Natural killer cell treated with Interleukin-12 subunit alpha and Interleukin-12 subunit beta and Interleukin-15 and Interleukin-18, amount 100 ng/mL, for 72 hours (primary cell): ENCODE measurements around the gene TMEM9B. TPM values are rescaled to one million over a fixed set of nuclear protein-coding genes. Genes with fewer than 3 reads are reported as not detected.
A peak's percentile ranks its signal among the peaks of the same experiment; 100 is the strongest.
"Not testable (repeated sequence)": the region's sequence is repeated elsewhere in the genome, so short reads cannot be mapped to it uniquely, and the experiment has no call there.

Experiments used
- ATAC-seq, 2 donors: fragments of 150-1000 bp; cut with Tn5 transposase in 1 of 2; sonication (Bioruptor Pico), chemical (Tn5 transposase) in 1 of 2; 2 replicates each; pipeline ENCODE4 v1.10.0; 2021
- DNase-seq: peaks from one replicate; pipeline ENCODE4 v3.0.0; 2022; ENCODE audit warnings: low spot score
- H3K27ac Mint-ChIP-seq, 2 donors: 1 replicate in 1 of 2; 2 replicates in 1 of 2; pipeline ENCODE4 v1.8.0; 2022; ENCODE audit warnings: mixed read lengths in 2 of 2, mild to moderate bottlenecking in 1 of 2, moderate library complexity in 1 of 2
- H3K27me3 Mint-ChIP-seq, 2 donors: 1 replicate in 1 of 2; 2 replicates in 1 of 2; pipeline ENCODE4 v1.8.0; 2022; ENCODE audit warnings: mixed read lengths in 2 of 2
- H3K36me3 Mint-ChIP-seq: one replicate; pipeline ENCODE4 v1.8.0; 2022; ENCODE audit warnings: mixed read lengths
- H3K4me1 Mint-ChIP-seq, 2 donors: 1 replicate in 1 of 2; 2 replicates in 1 of 2; pipeline ENCODE4 v1.8.0; 2022; ENCODE audit warnings: low read depth in 2 of 2, mixed read lengths in 2 of 2, mild to moderate bottlenecking in 1 of 2
- H3K4me3 Mint-ChIP-seq: one replicate; pipeline ENCODE4 v1.8.0; 2022; ENCODE audit warnings: mixed read lengths
- H3K9me3 Mint-ChIP-seq: 2 replicates; pipeline ENCODE4 v1.8.0; 2022; ENCODE audit warnings: mixed read lengths
- total RNA-seq, 2 donors: library from RNA; stranded (reverse); gene quantifications; one replicate each; pipeline ENCODE4 v1.2.3, GENCODE V29; 2022

The TMEM9B gene
- total RNA-seq, 2 donors from 2014 or later: 24.1 to 42.7 TPM

DNA sequence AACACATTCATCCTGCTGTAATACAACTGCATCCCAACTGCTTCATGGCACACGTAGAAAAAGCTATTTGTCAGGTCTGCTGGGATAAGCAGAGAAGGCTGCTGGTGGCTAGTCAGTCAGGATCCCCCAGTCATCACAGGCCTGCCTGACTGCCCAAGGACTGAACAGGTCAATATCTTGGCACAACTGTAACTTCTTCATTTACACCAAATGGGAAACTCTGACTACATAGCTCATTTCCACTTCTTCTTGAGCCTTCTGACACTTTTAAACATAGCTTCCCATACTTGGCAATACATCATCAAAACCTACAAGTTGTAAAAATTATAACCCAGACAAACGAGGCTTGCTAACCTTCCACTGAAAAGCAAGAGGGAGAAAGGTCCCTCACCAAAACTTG, 2.8 kb downstream of the TMEM9B start:
- peaks cover 31 to 45% of the 10 kb centered on the region in 2 donors for H3K4me1 Mint-ChIP-seq
- H3K4me3 Mint-ChIP-seq: no peak overlapping the region

DNA sequence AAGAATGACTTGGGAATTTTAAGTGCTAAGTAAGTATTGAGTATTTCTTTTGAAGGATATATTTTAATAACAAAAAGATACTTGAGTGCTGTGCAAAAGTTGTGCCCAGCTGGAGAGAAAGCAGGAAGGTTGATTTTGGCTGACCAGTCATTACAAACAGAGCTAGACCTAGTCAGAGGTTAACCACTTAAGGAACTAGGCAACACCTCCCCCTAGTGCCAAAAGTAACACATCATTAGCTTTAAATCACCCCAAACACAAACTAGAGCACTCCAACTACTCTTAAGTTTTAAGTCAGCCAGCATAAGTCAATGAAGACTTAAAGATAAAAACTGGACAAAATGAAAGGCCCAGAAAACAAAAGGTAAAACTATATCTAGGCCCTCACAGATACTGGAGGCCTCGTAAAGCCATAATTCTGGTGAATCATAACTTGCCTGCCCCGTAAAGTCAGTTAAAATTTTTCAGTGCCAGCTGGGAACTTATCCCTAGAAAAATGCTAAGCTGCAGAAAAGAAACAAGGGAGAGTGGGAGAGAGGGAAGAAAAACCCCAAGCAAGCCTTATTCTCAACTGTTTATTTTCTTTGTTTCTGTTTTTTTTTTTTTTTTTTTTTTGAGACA, 4.6 kb downstream of the TMEM9B start:
- peaks cover 29 to 40% of the 10 kb centered on the region in 2 donors for H3K4me1 Mint-ChIP-seq

More for the DNA sequence above, 2.8 kb downstream of the TMEM9B start:
- Mint-ChIP-seq H3K27ac (peak overlapping the region in 1 of 2 donors; percentile 32), H3K9me3 (no peaks in the 10 kb centered on the region), H3K36me3 (peaks cover 10% of the 10 kb centered on the region), H3K27me3 (no peaks in the 10 kb centered on the region)
- ATAC-seq (no peak), DNase-seq (no peak)

GRCh38 chr11:8956860-8957259, 7.4 kb downstream of the TMEM9B start:
- peak overlapping the region; percentile 34 for H3K4me3 Mint-ChIP-seq
- peak in 1 of 2 donors; percentile 65 for ATAC-seq
- no peaks in the 10 kb centered on the region for H3K9me3 Mint-ChIP-seq
- H3K4me1 Mint-ChIP-seq: peaks cover 20 to 26% of the 10 kb centered on the region in 2 donors
- no peak for DNase-seq
- no peak overlapping the region for H3K27ac Mint-ChIP-seq
- peaks cover 4% of the 10 kb centered on the region for H3K36me3 Mint-ChIP-seq
- H3K27me3 Mint-ChIP-seq: no peaks in the 10 kb centered on the region

More for the DNA sequence above, 4.6 kb downstream of the TMEM9B start:
- ATAC-seq (peak in 1 of 2 donors; percentile 43), DNase-seq (peak; percentile 69)
- Mint-ChIP-seq H3K36me3 (peaks cover 10% of the 10 kb centered on the region), H3K4me3 (no peak overlapping the region), H3K27me3 (no peaks in the 10 kb centered on the region), H3K27ac (peak overlapping the region in 1 of 2 donors; percentile 17), H3K9me3 (no peaks in the 10 kb centered on the region)

- Mint-ChIP-seq H3K4me3 (no peak overlapping the region), H3K36me3 (peaks cover 18% of the 10 kb centered on the region), H3K4me1 (peaks cover 0 to under 1% of the 10 kb centered on the region in 2 donors), H3K27ac (no peak overlapping the region), H3K9me3 (no peaks in the 10 kb centered on the region), H3K27me3 (no peaks in the 10 kb centered on the region)
- ATAC-seq (no peak), DNase-seq (no peak)
These were observed 15.4 kb downstream of the TMEM9B start for GRCh38 chr11:8948886-8949285.

GRCh38 chr11:8947230-8947943, 16.9 kb downstream of the TMEM9B start:
- peaks cover 18% of the 10 kb centered on the region for H3K36me3 Mint-ChIP-seq
- H3K9me3 Mint-ChIP-seq: no peaks in the 10 kb centered on the region
- H3K4me1 Mint-ChIP-seq: no peaks in the 10 kb centered on the region
- H3K27ac Mint-ChIP-seq: no peak overlapping the region
- ATAC-seq (no peak), DNase-seq (no peak)
- no peak overlapping the region for H3K4me3 Mint-ChIP-seq
- no peaks in the 10 kb centered on the region for H3K27me3 Mint-ChIP-seq

DNA sequence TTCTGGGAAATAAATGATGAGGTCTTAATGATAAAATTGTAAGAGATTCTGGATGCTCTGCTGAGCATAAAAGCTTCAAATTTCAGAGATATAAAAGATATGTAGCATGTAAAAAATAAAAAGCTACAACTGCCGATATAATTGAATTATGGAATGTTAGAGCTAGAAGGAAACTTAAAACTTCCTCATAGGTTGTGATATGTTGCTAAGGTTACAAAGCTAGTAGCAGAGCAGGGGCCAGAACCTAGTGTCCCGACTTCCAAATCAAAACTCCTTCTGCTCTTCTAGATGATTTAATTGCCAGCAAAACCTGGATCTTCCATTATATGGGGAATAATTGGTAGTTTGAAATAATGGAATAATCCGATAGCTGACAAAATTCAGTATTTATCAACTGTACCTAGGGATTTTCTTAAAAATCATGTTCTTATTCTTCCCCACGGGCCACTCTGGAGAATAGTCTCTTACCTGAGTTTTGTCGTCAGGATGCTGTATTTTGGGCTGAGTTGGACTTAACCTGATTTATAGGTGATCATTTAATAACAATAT, 21.6 kb downstream of the TMEM9B start, which contains the start of gene ASCL3:
TSS of gene ASCL3 (minus strand) at position 499 of the 549 bp plus-strand sequence. CDS start 4,855 bp downstream, outside the sequence.
- Mint-ChIP-seq H3K27ac (no peak within 1 kb of the TSS), H3K27me3 (peaks cover 0 to 7% of the 10 kb centered on the region in 2 donors), H3K4me3 (no peak within 1 kb of the TSS), H3K36me3 (peaks cover 5% of the 10 kb centered on the region), H3K9me3 (no peaks in the 10 kb centered on the region), H3K4me1 (no peaks in the 10 kb centered on the region)
- no peak for ATAC-seq
- no peak for DNase-seq

DNA sequence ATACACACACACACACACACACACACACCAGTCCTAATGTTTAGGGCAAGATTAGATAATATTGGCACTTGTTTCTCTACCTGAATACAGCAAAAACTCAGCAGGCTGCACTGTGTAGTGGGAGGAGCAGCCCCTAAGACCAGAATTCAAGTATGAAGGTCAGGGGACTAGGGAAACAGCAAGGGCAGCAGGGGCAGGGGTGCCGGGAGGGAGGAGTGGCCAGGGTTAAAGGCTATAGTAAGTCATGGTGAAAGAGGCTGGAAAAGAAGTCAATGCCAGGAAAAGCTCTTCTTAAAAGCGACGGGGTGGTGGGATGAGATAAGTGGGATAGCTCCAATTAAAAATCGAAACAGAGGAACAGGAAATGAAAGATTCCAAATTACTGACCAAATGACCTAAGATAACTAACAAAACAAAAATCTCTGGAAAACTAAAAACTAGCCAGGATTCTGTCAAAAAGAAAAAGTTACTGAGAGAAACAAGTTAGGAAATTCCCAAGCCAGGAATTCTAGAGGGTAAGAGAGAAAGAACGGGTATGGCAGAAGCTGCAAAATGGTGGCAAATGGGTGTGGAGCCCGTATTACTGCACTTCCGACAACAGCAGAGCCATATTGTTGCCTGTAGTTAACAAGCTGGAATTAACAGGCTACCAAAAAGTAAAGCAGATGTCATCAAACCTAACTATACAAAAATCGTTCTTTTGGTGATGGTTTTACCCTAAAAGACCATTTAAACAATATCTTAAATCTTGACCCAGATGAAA, 22.7 kb downstream of the TMEM9B start:
- H3K36me3 Mint-ChIP-seq: no peaks in the 10 kb centered on the region
- no peaks in the 10 kb centered on the region for H3K4me1 Mint-ChIP-seq
- H3K27me3 Mint-ChIP-seq: peaks cover 0 to 7% of the 10 kb centered on the region in 2 donors
- H3K9me3 Mint-ChIP-seq: no peaks in the 10 kb centered on the region
- H3K4me3 Mint-ChIP-seq: no peak overlapping the region
- ATAC-seq (no peak), DNase-seq (no peak)
- H3K27ac Mint-ChIP-seq: no peak overlapping the region

- DNase-seq (no peak), ATAC-seq (no peak)
- H3K9me3 Mint-ChIP-seq: no peaks in the 10 kb centered on the region
- peaks cover 0 to 7% of the 10 kb centered on the region in 2 donors for H3K27me3 Mint-ChIP-seq
- H3K36me3 Mint-ChIP-seq: no peaks in the 10 kb centered on the region
- no peak overlapping the region for H3K27ac Mint-ChIP-seq
- no peaks in the 10 kb centered on the region for H3K4me1 Mint-ChIP-seq
- H3K4me3 Mint-ChIP-seq: no peak overlapping the region
These were observed 26.6 kb downstream of the TMEM9B start for GRCh38 chr11:8937659-8938058.

- Mint-ChIP-seq H3K27ac (no peak overlapping the region), H3K27me3 (peaks cover 0 to 7% of the 10 kb centered on the region in 2 donors), H3K9me3 (no peaks in the 10 kb centered on the region), H3K4me3 (no peak overlapping the region), H3K4me1 (no peaks in the 10 kb centered on the region), H3K36me3 (no peaks in the 10 kb centered on the region)
- no peak for ATAC-seq
- DNase-seq: no peak
These were observed 27.1 kb downstream of the TMEM9B start for GRCh38 chr11:8937159-8937558.

DNA sequence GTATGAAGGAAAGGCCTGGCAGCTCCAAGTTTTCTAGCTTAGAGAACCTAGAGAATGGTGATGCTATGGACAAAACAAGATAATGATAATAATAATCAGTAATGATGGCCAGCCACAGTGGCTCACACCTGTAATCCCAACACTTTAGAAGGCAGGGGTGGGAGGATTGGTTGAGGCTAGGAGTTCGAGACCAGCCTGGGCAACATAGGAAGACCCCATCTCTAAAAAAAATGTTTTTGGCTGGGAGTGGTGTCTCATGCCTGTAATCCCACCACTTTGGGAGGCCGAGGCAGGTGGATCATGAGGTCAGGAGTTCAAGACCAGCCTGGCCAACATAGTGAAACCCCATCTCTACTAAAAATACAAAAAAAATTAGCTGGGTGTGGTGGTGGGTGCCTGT, 28.5 kb downstream of the TMEM9B start:
- not testable (repeated sequence) for H3K4me1 Mint-ChIP-seq, DNase-seq, H3K27me3 Mint-ChIP-seq, ATAC-seq, H3K4me3 Mint-ChIP-seq, H3K9me3 Mint-ChIP-seq, H3K27ac Mint-ChIP-seq, H3K36me3 Mint-ChIP-seq

DNA sequence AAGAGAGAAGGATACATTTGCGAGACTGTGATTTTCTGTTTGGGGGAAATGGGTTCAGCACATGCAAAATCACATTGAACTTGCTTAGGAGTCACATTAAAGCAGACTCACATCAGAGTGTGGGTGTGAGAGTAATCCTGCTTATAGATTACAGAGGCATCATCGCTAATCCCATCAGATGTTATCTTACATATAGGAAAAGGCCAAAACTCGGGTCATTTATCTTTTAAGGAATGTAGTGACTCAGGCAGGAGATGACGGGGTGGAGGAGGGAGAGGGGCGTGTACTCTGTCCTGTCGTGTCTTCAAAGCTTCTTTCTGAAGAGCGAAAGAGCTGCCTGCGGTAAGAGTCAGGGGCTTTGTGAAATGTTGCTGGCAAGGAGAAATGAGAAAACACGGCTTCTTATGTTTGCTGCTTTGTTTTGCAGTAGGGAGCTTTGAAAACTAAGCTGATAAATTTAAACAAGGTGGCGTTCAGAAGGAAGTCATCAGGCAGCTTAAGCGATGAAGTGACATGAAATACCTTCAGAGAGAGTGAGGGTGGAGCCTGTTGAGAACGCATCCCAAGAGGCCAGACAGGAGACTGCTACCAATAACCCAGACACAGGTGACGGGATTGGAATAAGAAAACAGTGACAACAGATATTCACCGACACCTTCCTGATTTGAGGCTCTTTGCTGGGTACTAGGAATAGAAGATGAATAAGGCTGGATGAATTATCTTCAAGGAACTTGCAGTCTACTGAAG, 29.3 kb downstream of the TMEM9B start:
- DNase-seq (no peak), ATAC-seq (no peak)
- Mint-ChIP-seq H3K36me3 (no peaks in the 10 kb centered on the region), H3K9me3 (no peaks in the 10 kb centered on the region), H3K27ac (no peak overlapping the region), H3K27me3 (no peaks in the 10 kb centered on the region), H3K4me3 (no peak overlapping the region), H3K4me1 (no peaks in the 10 kb centered on the region)

- ATAC-seq (no peak), DNase-seq (no peak)
- Mint-ChIP-seq H3K36me3 (no peaks in the 10 kb centered on the region), H3K27ac (no peak overlapping the region), H3K4me3 (no peak overlapping the region), H3K9me3 (no peaks in the 10 kb centered on the region), H3K4me1 (no peaks in the 10 kb centered on the region), H3K27me3 (no peaks in the 10 kb centered on the region)
These were observed 30.3 kb downstream of the TMEM9B start for GRCh38 chr11:8933931-8934330.

DNA sequence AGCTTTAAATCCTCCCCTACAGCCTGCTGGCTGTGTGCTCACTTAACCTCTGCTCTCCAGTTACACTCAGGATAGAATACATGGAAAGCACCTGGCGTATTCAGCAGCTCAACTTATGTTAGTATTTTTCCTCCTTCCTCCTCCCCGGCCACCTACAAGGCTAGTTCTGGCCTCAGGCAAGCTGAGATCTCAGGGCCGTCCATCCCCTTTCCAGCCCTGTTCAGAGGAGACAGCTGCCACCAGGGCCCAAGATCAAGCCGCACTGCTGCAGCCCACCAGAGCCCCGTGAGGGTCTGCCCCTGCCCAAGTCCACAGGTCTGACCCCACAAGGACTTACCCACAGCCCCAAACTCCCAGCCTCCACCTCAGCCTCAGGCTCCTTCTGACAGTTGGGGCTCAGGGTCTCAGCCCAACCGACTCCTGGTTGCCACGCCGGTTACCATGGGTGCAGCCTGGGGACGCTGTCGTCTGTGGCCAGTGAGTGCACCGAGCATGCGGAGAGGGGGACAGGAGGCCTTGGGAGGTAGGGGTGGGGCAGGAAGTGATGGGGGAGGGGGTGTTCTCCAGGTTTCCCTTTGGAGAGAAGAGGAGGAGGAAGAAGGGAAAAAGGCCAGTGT, 31.6 kb downstream of the TMEM9B start, which contains the start of gene C11orf16:
TSS of gene C11orf16 (minus strand) at position 384 of the 617 bp plus-strand sequence. CDS start 639 bp downstream, outside the sequence.
- Mint-ChIP-seq H3K27me3 (no peaks in the 10 kb centered on the region), H3K4me3 (no peak within 1 kb of the TSS), H3K9me3 (no peaks in the 10 kb centered on the region), H3K36me3 (no peaks in the 10 kb centered on the region), H3K4me1 (no peaks in the 10 kb centered on the region), H3K27ac (no peak within 1 kb of the TSS)
- ATAC-seq (peak; percentile 29 to 55), DNase-seq (no peak)
